SU-DHL-6 (cell line): ENCODE results near the gene RHEX.

ENCODE experiments used
- H2AFZ ChIP-seq: fragments of 200-600 bp; sonication (generic); 2 replicates; pipeline ENCODE4 v1.6.1; 2014; ENCODE audit warnings: low read depth, mild to moderate bottlenecking, moderate library complexity, mixed read lengths, antibody characterized with exemption, low read length; ENCODE audit not compliant: severe bottlenecking
- H3F3A ChIP-seq: fragments of 200-600 bp; shearing (Covaris generic); 2 replicates; pipeline ENCODE4 v1.6.0; 2016; ENCODE audit warnings: antibody characterized with exemption, mild to moderate bottlenecking; ENCODE audit not compliant: insufficient read depth
- H3K27ac ChIP-seq: fragments of 200-600 bp; sonication (generic); 2 replicates; pipeline ENCODE4 v1.5.1; 2016; ENCODE audit warnings: low read depth, mild to moderate bottlenecking, low read length, moderate library complexity, mixed read lengths
- H3K27me3 ChIP-seq: fragments of 200-600 bp; sonication (generic), shearing (Covaris generic); 2 replicates; pipeline ENCODE4 v1.6.0; 2014; ENCODE audit warnings: mild to moderate bottlenecking, low read length
- H3K36me3 ChIP-seq: fragments of 200-600 bp; sonication (generic); 2 replicates; pipeline ENCODE4 v1.6.1; 2014; ENCODE audit warnings: mild to moderate bottlenecking, low read length, mixed read lengths
- H3K4me2 ChIP-seq: fragments of 300-600, 200-600 bp; shearing (Covaris generic), sonication (generic); 2 replicates; pipeline ENCODE4 v1.6.0; 2014; ENCODE audit warnings: low read length, low read depth, mild to moderate bottlenecking; ENCODE audit not compliant: poor library complexity, severe bottlenecking
- H3K4me3 ChIP-seq: fragments of 200-600 bp; sonication (generic); 2 replicates; pipeline ENCODE4 v1.5.1; 2014; ENCODE audit warnings: antibody characterized with exemption, low read length, mild to moderate bottlenecking, mixed read lengths; ENCODE audit not compliant: insufficient read depth, poor library complexity, severe bottlenecking
- H3K79me2 ChIP-seq: fragments of 200-600 bp; sonication (generic); 2 replicates; pipeline ENCODE4 v1.6.1; 2014; ENCODE audit warnings: mild to moderate bottlenecking, low read length, moderate library complexity; ENCODE audit not compliant: insufficient read depth
- H3K9ac ChIP-seq: fragments of 200-600 bp; sonication (generic); 2 replicates; pipeline ENCODE4 v1.7.0; 2014; ENCODE audit warnings: mild to moderate bottlenecking, low read length
- H3K9me2 ChIP-seq: fragments of 200-600 bp; sonication (generic); replicated peaks from 2 replicates; pipeline ENCODE4 v1.6.1; 2014; ENCODE audit warnings: low read length; ENCODE audit not compliant: insufficient read depth
- H3K9me3 ChIP-seq: fragments of 200-600 bp; sonication (generic); 2 replicates; pipeline ENCODE4 v1.6.1; 2014; ENCODE audit warnings: low read length, mixed read lengths; ENCODE audit not compliant: insufficient read depth
- H4K20me1 ChIP-seq: fragments of 200-600 bp; sonication (generic); 2 replicates; pipeline ENCODE4 v1.6.1; 2014; ENCODE audit warnings: low read depth, mild to moderate bottlenecking, antibody characterized with exemption, low read length, moderate library complexity, mixed read lengths
- EZH2phosphoT487 ChIP-seq: fragments of 200-600 bp; sonication (generic), shearing (Covaris generic); conservative IDR thresholded peaks from 2 replicates; pipeline ENCODE4 v1.6.1; 2018; ENCODE audit warnings: mild to moderate bottlenecking, antibody characterized with exemption, low read length, moderate library complexity, mixed read lengths
- TF ChIP-seq, protein P1 (sequence below): fragments of 200-600 bp; sonication (generic); IDR thresholded peaks from one replicate; pipeline ENCODE4 v1.5.1; 2017; ENCODE audit warnings: antibody characterized with exemption, mild to moderate bottlenecking, low read length, moderate library complexity; ENCODE audit not compliant: insufficient read depth, poor library complexity, severe bottlenecking

RHEX gene

DNA sequence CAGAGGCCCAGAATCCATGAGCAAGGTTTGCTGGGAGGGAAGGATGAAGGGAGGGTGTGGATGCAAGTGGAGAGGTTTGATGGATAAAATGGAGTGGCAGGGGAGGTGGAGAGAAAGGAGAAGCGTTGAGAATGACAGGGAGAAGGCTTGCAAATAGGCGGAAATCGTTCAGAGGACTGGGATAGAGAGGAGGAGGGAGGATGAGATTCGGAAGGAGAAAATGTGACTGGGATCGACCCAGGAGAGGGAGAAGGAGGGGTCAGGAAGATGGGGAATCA lies 63.8 kb downstream of the RHEX start:
- Histone ChIP-seq H3K27me3 (no peaks in the 10 kb centered on the region), H4K20me1 (no peaks in the 10 kb centered on the region), H3K9me2 (no peaks in the 10 kb centered on the region), H3K4me3 (no peak overlapping the region), H3K4me2 (peak overlapping the region; percentile 30), H3K27ac (no peak overlapping the region), H3F3A (no peaks in the 10 kb centered on the region), H3K79me2 (no peaks in the 10 kb centered on the region), H3K36me3 (peaks cover 5% of the 10 kb centered on the region; the same call in 1 of the 2 replicates), H3K9me3 (no peaks in the 10 kb centered on the region), H3K9ac (no peak overlapping the region), H2AFZ (no peak overlapping the region)
- TF ChIP-seq, protein P1, sequence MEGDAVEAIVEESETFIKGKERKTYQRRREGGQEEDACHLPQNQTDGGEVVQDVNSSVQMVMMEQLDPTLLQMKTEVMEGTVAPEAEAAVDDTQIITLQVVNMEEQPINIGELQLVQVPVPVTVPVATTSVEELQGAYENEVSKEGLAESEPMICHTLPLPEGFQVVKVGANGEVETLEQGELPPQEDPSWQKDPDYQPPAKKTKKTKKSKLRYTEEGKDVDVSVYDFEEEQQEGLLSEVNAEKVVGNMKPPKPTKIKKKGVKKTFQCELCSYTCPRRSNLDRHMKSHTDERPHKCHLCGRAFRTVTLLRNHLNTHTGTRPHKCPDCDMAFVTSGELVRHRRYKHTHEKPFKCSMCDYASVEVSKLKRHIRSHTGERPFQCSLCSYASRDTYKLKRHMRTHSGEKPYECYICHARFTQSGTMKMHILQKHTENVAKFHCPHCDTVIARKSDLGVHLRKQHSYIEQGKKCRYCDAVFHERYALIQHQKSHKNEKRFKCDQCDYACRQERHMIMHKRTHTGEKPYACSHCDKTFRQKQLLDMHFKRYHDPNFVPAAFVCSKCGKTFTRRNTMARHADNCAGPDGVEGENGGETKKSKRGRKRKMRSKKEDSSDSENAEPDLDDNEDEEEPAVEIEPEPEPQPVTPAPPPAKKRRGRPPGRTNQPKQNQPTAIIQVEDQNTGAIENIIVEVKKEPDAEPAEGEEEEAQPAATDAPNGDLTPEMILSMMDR: no peak
- no peak for TF ChIP-seq EZH2phosphoT487

DNA sequence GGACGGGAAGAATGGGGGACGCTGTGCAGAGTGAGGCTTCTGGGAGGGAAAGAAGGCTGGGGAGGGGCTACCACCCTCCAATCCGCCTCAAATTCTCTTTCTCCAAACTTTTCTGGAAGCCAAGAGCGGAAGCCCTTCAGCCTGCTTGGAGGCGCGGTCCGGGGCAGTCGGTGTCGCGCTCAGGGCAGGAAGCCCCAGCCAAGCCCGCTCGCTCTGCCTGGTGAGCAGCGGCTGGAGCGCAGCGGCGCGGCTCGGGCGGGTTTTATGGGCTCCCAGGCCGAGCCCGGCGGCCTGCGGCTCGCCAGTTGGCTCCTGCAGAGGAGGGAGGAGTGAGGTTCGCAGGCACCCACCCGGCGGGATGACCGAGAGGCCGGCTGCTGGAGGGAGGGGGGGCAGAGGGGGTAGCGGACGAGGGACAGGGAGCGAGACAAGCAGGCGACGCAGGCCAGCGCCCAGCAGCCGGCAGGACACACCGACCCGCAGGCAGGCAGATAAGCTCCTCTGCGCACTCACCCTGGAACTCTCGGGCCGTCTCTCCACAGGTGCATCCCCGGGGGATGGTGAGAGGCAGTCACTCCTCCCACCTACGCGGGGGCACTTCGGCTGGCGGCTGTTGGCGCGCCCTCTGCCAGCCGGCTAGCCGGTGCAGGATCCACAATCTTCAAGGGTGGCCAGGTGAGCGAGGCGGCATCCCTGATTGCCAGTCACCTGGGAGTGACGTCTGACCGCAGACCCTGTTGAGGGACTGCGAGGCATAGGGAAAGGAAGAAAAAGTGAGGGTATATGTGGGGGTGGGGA lies 64.4 kb downstream of the RHEX start, which contains the start of gene AVPR1B:
AVPR1B (minus strand) TSS at position 238 of the 798 bp plus-strand sequence. CDS start 498 bp downstream, outside the sequence.
- Histone ChIP-seq H3K36me3 (peaks cover 5% of the 10 kb centered on the region; the same call in 1 of the 2 replicates), H3K27ac (no peak within 1 kb of the TSS), H2AFZ (no peak within 1 kb of the TSS), H3K9ac (no peak within 1 kb of the TSS), H3K4me3 (no peak within 1 kb of the TSS), H3F3A (no peaks in the 10 kb centered on the region), H3K9me3 (no peaks in the 10 kb centered on the region), H3K9me2 (no peaks in the 10 kb centered on the region), H4K20me1 (no peaks in the 10 kb centered on the region), H3K79me2 (no peaks in the 10 kb centered on the region), H3K27me3 (no peaks in the 10 kb centered on the region), H3K4me2 (peak within 1 kb of the TSS; percentile 30)
- TF ChIP-seq, protein P1: no peak
- no peak for TF ChIP-seq EZH2phosphoT487

DNA sequence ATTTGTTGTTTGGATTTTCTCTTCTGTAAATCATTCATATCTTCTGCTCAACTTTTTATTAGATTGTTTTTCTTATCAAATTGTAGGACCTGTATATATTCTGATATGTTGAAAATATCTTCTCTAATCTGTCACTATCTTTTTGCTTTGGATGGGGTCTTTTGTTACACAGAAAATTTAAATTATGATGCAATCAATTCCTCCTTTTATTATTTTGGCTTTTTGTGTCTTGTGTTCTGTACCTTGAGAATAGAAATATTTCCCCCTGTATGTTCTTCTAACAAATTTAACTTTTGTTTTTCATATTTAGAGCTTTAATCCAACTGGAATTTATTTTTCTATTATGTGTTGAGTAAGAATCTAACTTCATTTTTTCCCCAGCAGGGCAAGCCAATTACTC lies 67.4 kb downstream of the RHEX start:
- Histone ChIP-seq H4K20me1 (no peaks in the 10 kb centered on the region), H3K9me2 (no peaks in the 10 kb centered on the region)

More for the DNA sequence above, 67.4 kb downstream of the RHEX start:
- TF ChIP-seq, protein P1: no peak
- TF ChIP-seq EZH2phosphoT487: no peak
- Histone ChIP-seq H3K36me3 (peaks cover 5% of the 10 kb centered on the region; the same call in 1 of the 2 replicates), H3K27ac (no peak overlapping the region), H3K4me3 (no peak overlapping the region), H3K4me2 (no peak overlapping the region), H3F3A (no peaks in the 10 kb centered on the region), H3K9ac (no peak overlapping the region), H3K79me2 (no peaks in the 10 kb centered on the region), H2AFZ (no peak overlapping the region), H3K9me3 (no peaks in the 10 kb centered on the region), H3K27me3 (no peaks in the 10 kb centered on the region)
